ENCODE measurements around the gene STUM.
"Not testable (repeated sequence)": the region's sequence is repeated elsewhere in the genome, so short reads cannot be mapped to it uniquely, and the experiment has no call there.

Gene STUM

GRCh38 chr1:226638608-226639007 lies 90.0 kb downstream of the STUM start:
- H3K9me3 ChIP-seq (ENCODE audit: insufficient read depth, low read length, severe bottlenecking), result no peaks in the 10 kb centered on the region
- no peak overlapping the region for H3K4me3 ChIP-seq (ENCODE audit: low read depth in 1 of 2, low read length in 2 of 2)
- H3K4me1 ChIP-seq (ENCODE audit: insufficient read depth, low read length), result no peaks in the 10 kb centered on the region
- no peaks in the 10 kb centered on the region for H3K27me3 ChIP-seq (ENCODE audit: insufficient read depth, low read length, poor library complexity)
- no peaks in the 10 kb centered on the region for H3K79me2 ChIP-seq (ENCODE audit: insufficient read depth, low read length)
- DNase-seq (no peak), ATAC-seq (ENCODE audit: insufficient read depth, low read depth) (no peak)
- no peak overlapping the region for H3K27ac ChIP-seq (ENCODE audit: low read length)
- H3K9ac ChIP-seq (ENCODE audit: low read depth, low read length), result no peak overlapping the region
- no peak overlapping the region for H2AFZ ChIP-seq (ENCODE audit: low read depth, low read length)
- TF ChIP-seq CTCF (IDR thresholded peaks at IDR 0.05; ENCODE audit: borderline replicate concordance, extremely low read depth, low read length, poor library complexity, severe bottlenecking) (no peak), EZH2 (IDR thresholded peaks at IDR 0.05; ENCODE audit: borderline replicate concordance, low read depth, low read length, severe bottlenecking) (no peak)
- peaks cover 3% of the 10 kb centered on the region; the same call in 1 of the 2 replicates for H4K20me1 ChIP-seq (ENCODE audit: insufficient read depth, low read length)
- H3K36me3 ChIP-seq (ENCODE audit: insufficient read depth, low read length), result peaks cover 79% of the 10 kb centered on the region
- no peak overlapping the region for H3K4me2 ChIP-seq (ENCODE audit: insufficient read depth, low read length)

GRCh38 chr1:226639206-226639605 lies 90.6 kb downstream of the STUM start:
- not testable (repeated sequence) for H2AFZ ChIP-seq (ENCODE audit: low read depth, low read length); H3K79me2 ChIP-seq (ENCODE audit: insufficient read depth, low read length); ATAC-seq (ENCODE audit: insufficient read depth, low read depth); H3K27me3 ChIP-seq (ENCODE audit: insufficient read depth, low read length, poor library complexity); H3K4me3 ChIP-seq (ENCODE audit: low read depth in 1 of 2, low read length in 2 of 2); H4K20me1 ChIP-seq (ENCODE audit: insufficient read depth, low read length); DNase-seq; H3K9ac ChIP-seq (ENCODE audit: low read depth, low read length); H3K27ac ChIP-seq (ENCODE audit: low read length); H3K9me3 ChIP-seq (ENCODE audit: insufficient read depth, low read length, severe bottlenecking); H3K4me2 ChIP-seq (ENCODE audit: insufficient read depth, low read length); H3K4me1 ChIP-seq (ENCODE audit: insufficient read depth, low read length)
- peaks cover 80% of the 10 kb centered on the region for H3K36me3 ChIP-seq (ENCODE audit: insufficient read depth, low read length)

GRCh38 chr1:226639631-226640061 lies 91.1 kb downstream of the STUM start:
- no peaks in the 10 kb centered on the region for H3K27me3 ChIP-seq (ENCODE audit: insufficient read depth, low read length, poor library complexity)
- no peak overlapping the region for H3K4me3 ChIP-seq (ENCODE audit: low read depth in 1 of 2, low read length in 2 of 2)
- no peak overlapping the region for H3K27ac ChIP-seq (ENCODE audit: low read length)
- H3K4me1 ChIP-seq (ENCODE audit: insufficient read depth, low read length), result no peaks in the 10 kb centered on the region
- no peak overlapping the region for H3K9ac ChIP-seq (ENCODE audit: low read depth, low read length)
- H3K4me2 ChIP-seq (ENCODE audit: insufficient read depth, low read length), result no peak overlapping the region
- H3K36me3 ChIP-seq (ENCODE audit: insufficient read depth, low read length), result peaks cover 79% of the 10 kb centered on the region
- ATAC-seq (ENCODE audit: insufficient read depth, low read depth) (no peak), DNase-seq (no peak)
- no peak overlapping the region for H2AFZ ChIP-seq (ENCODE audit: low read depth, low read length)
- peaks cover 6% of the 10 kb centered on the region; the same call in 1 of the 2 replicates for H4K20me1 ChIP-seq (ENCODE audit: insufficient read depth, low read length)
- no peaks in the 10 kb centered on the region for H3K79me2 ChIP-seq (ENCODE audit: insufficient read depth, low read length)
- TF ChIP-seq EZH2 (IDR thresholded peaks at IDR 0.05; ENCODE audit: borderline replicate concordance, low read depth, low read length, severe bottlenecking) (no peak), CTCF (IDR thresholded peaks at IDR 0.05; ENCODE audit: borderline replicate concordance, extremely low read depth, low read length, poor library complexity, severe bottlenecking) (no peak)
- H3K9me3 ChIP-seq (ENCODE audit: insufficient read depth, low read length, severe bottlenecking), result no peaks in the 10 kb centered on the region

- no peak for DNase-seq
These were observed 92.0 kb downstream of the STUM start for GRCh38 chr1:226640321-226641136.

More at GRCh38 chr1:226640321-226641136, 92.0 kb downstream of the STUM start:
- no peaks in the 10 kb centered on the region for H3K27me3 ChIP-seq (ENCODE audit: insufficient read depth, low read length, poor library complexity)
- H2AFZ ChIP-seq (ENCODE audit: low read depth, low read length), result no peak overlapping the region
- no peak overlapping the region for H3K27ac ChIP-seq (ENCODE audit: low read length)
- peaks cover 84% of the 10 kb centered on the region for H3K36me3 ChIP-seq (ENCODE audit: insufficient read depth, low read length)
- 0 out of 2 replicates have a peak, but pooled peaks cover 6% of the 10 kb centered on the region for H4K20me1 ChIP-seq (ENCODE audit: insufficient read depth, low read length)
- no peak for ATAC-seq (ENCODE audit: insufficient read depth, low read depth)
- no peaks in the 10 kb centered on the region for H3K9me3 ChIP-seq (ENCODE audit: insufficient read depth, low read length, severe bottlenecking)
- H3K4me2 ChIP-seq (ENCODE audit: insufficient read depth, low read length), result no peak overlapping the region
- no peak overlapping the region for H3K9ac ChIP-seq (ENCODE audit: low read depth, low read length)
- H3K4me1 ChIP-seq (ENCODE audit: insufficient read depth, low read length), result no peaks in the 10 kb centered on the region
- TF ChIP-seq EZH2 (IDR thresholded peaks at IDR 0.05; ENCODE audit: borderline replicate concordance, low read depth, low read length, severe bottlenecking) (no peak), CTCF (IDR thresholded peaks at IDR 0.05; ENCODE audit: borderline replicate concordance, extremely low read depth, low read length, poor library complexity, severe bottlenecking) (no peak)
- H3K4me3 ChIP-seq (ENCODE audit: low read depth in 1 of 2, low read length in 2 of 2), result no peak overlapping the region
- H3K79me2 ChIP-seq (ENCODE audit: insufficient read depth, low read length), result no peaks in the 10 kb centered on the region

All from DND-41 (cell line).